Chondrocyte (in vitro differentiated cells): ENCODE measurements around the gene ACE. TPM values are rescaled to one million over a fixed set of nuclear protein-coding genes. Genes with fewer than 3 reads are reported as not detected.
"Not testable (repeated sequence)": the region's sequence is repeated elsewhere in the genome, so short reads cannot be mapped to it uniquely, and the experiment has no call there.

Source experiments
- DNase-seq: peaks from one replicate; pipeline ENCODE4 v3.0.0; 2021; ENCODE audit warnings: mixed read lengths, low spot score
- H3K27ac Mint-ChIP-seq: one replicate; pipeline ENCODE4 v1.8.0; 2021; ENCODE audit warnings: mild to moderate bottlenecking, moderate library complexity, mixed read lengths; ENCODE audit not compliant: unreplicated experiment
- H3K27me3 Mint-ChIP-seq: 2 replicates; pipeline ENCODE4 v1.8.0; 2021; ENCODE audit warnings: low read depth, mixed read lengths
- H3K36me3 Mint-ChIP-seq: 2 replicates; pipeline ENCODE4 v1.8.0; 2021; ENCODE audit warnings: low read depth, mixed read lengths
- H3K4me1 Mint-ChIP-seq: 2 replicates; pipeline ENCODE4 v1.8.0; 2021; ENCODE audit warnings: low read depth, mild to moderate bottlenecking, mixed read lengths
- H3K4me3 Mint-ChIP-seq: one replicate; pipeline ENCODE4 v1.8.0; 2021; ENCODE audit warnings: mild to moderate bottlenecking, moderate library complexity, mixed read lengths; ENCODE audit not compliant: unreplicated experiment
- H3K9me3 Mint-ChIP-seq: 2 replicates; pipeline ENCODE4 v1.8.0; 2021; ENCODE audit warnings: low read depth, mixed read lengths
- CTCF ChIP-seq: fragments of 200-600 bp; sonication (generic); IDR thresholded peaks from 2 replicates; pipeline ENCODE4 v1.5.0; 2021; ENCODE audit warnings: antibody characterized with exemption, mild to moderate bottlenecking, moderate library complexity
- total RNA-seq: library from RNA; stranded (reverse); gene quantifications from 3 replicates; pipeline ENCODE4 v1.2.1, GENCODE V29; 2021

Gene ACE
- total RNA-seq, 1 donor from 2014 or later: 0.52 TPM

- Mint-ChIP-seq H3K4me3 (no peak overlapping the region), H3K9me3 (no peaks in the 10 kb centered on the region), H3K27ac (no peak overlapping the region), H3K27me3 (peaks cover 11% of the 10 kb centered on the region), H3K36me3 (no peaks in the 10 kb centered on the region), H3K4me1 (peaks cover 7% of the 10 kb centered on the region)
- no peak for TF ChIP-seq CTCF
- no peak for DNase-seq
Observed at GRCh38 chr17:63463771-63464170, 13.1 kb upstream of the ACE start.

- H3K27ac Mint-ChIP-seq: no peak overlapping the region
- no peaks in the 10 kb centered on the region for H3K9me3 Mint-ChIP-seq
- peaks cover 11% of the 10 kb centered on the region for H3K27me3 Mint-ChIP-seq
- H3K4me3 Mint-ChIP-seq: no peak overlapping the region
- DNase-seq: no peak
- TF ChIP-seq CTCF: no peak
- no peaks in the 10 kb centered on the region for H3K36me3 Mint-ChIP-seq
- peaks cover 7% of the 10 kb centered on the region for H3K4me1 Mint-ChIP-seq
Observed at GRCh38 chr17:63464691-63465236, 12.1 kb upstream of the ACE start.

DNA sequence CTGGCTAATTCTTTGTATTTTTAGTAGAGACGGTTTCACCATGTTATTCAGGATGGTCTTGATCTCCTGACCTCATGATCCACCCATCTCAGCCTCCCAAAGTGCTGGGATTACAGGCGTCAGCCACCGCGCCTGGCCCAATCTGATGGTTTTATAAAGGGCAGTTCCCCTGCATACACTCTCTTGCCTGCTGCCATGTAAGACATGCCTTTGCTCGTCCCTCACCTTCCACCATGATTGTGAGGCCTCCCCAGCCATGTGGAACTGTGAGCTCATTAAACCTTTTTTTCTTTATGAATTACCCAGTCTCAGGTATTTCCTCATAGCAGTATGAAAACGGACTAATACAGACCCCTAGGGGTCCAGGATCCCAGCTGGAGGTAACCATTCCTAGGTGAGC lies 8.8 kb upstream of the ACE start:
- H3K4me1 Mint-ChIP-seq, H3K36me3 Mint-ChIP-seq, H3K4me3 Mint-ChIP-seq, DNase-seq, H3K27ac Mint-ChIP-seq, H3K9me3 Mint-ChIP-seq: not testable (repeated sequence)
- peaks cover 19% of the 10 kb centered on the region for H3K27me3 Mint-ChIP-seq

DNA sequence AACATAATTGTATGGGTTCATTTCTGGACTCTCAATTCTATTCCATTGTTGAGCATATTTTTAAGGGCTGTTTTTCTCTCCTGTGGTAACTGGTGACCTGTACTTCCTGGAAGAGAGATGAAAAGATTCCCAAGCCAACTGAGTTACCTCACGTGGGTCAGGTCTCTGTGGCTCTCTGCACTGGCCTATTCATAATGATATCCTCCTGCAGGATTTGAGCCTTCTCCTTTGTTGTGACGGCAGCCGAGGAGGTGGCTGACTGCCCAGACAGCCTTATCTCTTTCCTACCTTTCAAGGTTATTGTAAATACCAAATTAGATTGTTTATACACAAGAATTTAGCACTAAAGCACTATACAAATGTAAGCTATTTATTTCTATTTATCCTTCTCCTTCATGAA lies 2.7 kb upstream of the ACE start:
- H3K27me3 Mint-ChIP-seq: peaks cover 24% of the 10 kb centered on the region
- H3K36me3 Mint-ChIP-seq: no peaks in the 10 kb centered on the region
- no peak for DNase-seq
- H3K4me3 Mint-ChIP-seq: no peak overlapping the region
- H3K4me1 Mint-ChIP-seq: peaks cover 11% of the 10 kb centered on the region
- H3K9me3 Mint-ChIP-seq: no peaks in the 10 kb centered on the region
- TF ChIP-seq CTCF: no peak
- no peak overlapping the region for H3K27ac Mint-ChIP-seq

DNA sequence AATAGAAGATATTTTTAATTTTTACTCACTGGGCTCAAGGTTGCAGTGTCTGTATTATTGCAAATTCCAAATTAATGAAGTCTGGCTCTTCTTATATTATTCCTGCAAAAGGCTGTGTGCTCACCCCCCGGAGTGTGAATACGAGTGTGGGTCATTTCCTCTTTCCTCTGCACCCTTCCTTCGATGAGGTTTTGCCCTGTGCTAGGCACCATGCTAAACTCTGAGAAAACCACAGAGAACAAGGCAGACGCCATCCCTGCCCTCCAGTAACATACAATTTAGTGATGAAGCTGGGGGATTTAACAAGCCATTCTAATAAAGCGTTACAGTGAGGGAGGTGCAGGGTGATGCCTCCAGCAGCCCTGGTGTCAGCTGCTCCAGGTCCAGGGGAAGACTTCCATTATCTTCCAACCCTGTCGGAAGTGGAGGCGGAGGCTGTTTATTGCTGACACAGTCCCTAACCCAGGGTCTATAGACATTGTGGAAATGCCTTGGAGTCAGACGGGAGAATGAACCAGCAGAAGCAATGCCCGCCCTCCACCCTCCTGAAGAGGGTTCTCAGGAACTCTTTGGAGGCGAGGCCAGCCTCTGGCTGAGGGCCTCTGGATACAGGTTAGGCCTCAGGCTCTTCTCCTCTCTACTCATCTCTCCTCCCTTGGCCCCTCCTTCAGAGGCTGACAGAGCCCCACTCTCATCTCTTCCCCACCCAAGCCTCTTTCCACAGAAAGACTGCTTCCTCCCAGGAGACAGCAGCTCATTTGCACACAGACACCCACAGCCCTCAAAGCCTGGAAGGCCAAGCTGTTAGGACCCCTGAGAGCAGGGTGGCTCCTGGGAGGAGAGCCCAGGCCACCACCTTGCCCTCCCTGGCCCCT lies 2.0 kb upstream of the ACE start:
- H3K27me3 Mint-ChIP-seq: peaks cover 24% of the 10 kb centered on the region
- H3K9me3 Mint-ChIP-seq: no peaks in the 10 kb centered on the region
- peaks cover 11% of the 10 kb centered on the region for H3K4me1 Mint-ChIP-seq
- no peaks in the 10 kb centered on the region for H3K36me3 Mint-ChIP-seq
- TF ChIP-seq CTCF: no peak
- peak; percentile 40 for DNase-seq
- H3K27ac Mint-ChIP-seq: no peak overlapping the region
- H3K4me3 Mint-ChIP-seq: peak overlapping the region; percentile 40
